MG63 (cell line): ENCODE results near the gene TMEM52B. TPM values are rescaled to one million over a fixed set of nuclear protein-coding genes. Genes with fewer than 3 reads are reported as not detected.
"Not testable (repeated sequence)": the region's sequence is repeated elsewhere in the genome, so short reads cannot be mapped to it uniquely, and the experiment has no call there.

Source experiments
- DNase-seq: peaks from one replicate; pipeline ENCODE4 v3.0.0-alpha.2; 2020
- H3K27me3 ChIP-seq: fragments of 250-450 bp; sonication (Bioruptor Pico); 2 replicates; pipeline ENCODE4 v1.5.1; 2020; ENCODE audit warnings: mild to moderate bottlenecking, moderate library complexity
- H3K36me3 ChIP-seq: fragments of 250-450 bp; sonication (Bioruptor Pico); 2 replicates; pipeline ENCODE4 v1.5.1; 2020; ENCODE audit warnings: mild to moderate bottlenecking, moderate library complexity
- H3K4me3 ChIP-seq: fragments of 250-450 bp; sonication (Bioruptor Pico); 2 replicates; pipeline ENCODE4 v1.5.1; 2020; ENCODE audit warnings: mild to moderate bottlenecking, moderate library complexity
- H3K9me3 ChIP-seq: fragments of 250-450 bp; sonication (Bioruptor Pico); 2 replicates; pipeline ENCODE4 v1.5.1; 2020; ENCODE audit warnings: mild to moderate bottlenecking, moderate library complexity
- total RNA-seq: library from RNA; depleted of rRNA; stranded (reverse); fragments of >200 nt; shearing (Covaris generic); gene quantifications from 2 replicates; pipeline ENCODE4 v1.2.3, GENCODE V29; 2014; ENCODE audit warnings: low replicate concordance

The TMEM52B gene
- total RNA-seq, 1 experiment from 2014 or later: not detected

DNA sequence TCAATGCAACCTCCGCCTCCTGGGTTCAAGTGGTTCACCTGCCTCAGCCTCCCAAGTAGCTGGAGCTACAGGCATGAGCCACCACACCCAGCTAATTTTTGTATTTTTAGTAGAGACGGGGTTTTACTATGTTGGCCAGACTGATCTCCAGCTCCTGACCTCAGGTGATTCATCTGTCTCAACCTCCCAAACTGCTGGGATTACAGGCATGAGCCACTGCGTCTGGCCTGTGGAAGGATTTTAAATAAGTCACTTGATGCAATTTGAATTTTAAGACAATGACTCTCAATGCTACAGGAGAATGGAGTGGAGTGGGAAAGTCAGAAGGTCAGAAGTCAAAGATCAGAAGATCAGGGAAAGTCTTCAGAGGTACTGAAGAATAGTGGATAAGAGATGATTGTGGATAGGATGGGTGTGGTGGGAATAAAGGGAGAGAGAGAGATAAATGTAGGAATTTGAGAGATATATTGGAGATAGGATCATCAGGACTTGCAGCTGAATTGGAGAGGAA, 15.4 kb downstream of the TMEM52B start:
- Histone ChIP-seq H3K9me3 (no peaks in the 10 kb centered on the region), H3K4me3 (no peak overlapping the region), H3K36me3 (no peaks in the 10 kb centered on the region), H3K27me3 (no peaks in the 10 kb centered on the region)
- peak; percentile 31 for DNase-seq

DNA sequence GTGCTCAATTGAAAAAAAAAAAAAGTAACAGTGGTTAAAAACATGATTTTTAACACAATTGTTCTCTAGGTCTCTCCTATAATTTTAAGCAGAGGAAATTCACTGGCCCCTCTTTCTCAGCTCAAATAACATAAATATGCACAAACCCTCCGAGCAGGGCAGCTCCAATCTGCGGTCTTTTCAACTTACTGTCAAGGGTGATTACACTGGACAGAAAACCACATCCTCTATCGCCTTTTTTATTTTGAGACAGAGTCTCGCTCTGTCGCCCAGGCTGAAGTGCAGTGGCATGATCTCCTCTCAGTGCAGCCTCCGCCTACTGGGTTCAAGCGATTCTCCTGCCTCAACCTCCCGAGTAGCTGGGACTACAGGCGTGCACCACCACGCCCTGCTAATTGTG, 17.4 kb downstream of the TMEM52B start:
- no peak overlapping the region for H3K4me3 ChIP-seq
- H3K36me3 ChIP-seq: no peaks in the 10 kb centered on the region
- H3K9me3 ChIP-seq: no peaks in the 10 kb centered on the region
- H3K27me3 ChIP-seq: no peaks in the 10 kb centered on the region
- no peak for DNase-seq

DNA sequence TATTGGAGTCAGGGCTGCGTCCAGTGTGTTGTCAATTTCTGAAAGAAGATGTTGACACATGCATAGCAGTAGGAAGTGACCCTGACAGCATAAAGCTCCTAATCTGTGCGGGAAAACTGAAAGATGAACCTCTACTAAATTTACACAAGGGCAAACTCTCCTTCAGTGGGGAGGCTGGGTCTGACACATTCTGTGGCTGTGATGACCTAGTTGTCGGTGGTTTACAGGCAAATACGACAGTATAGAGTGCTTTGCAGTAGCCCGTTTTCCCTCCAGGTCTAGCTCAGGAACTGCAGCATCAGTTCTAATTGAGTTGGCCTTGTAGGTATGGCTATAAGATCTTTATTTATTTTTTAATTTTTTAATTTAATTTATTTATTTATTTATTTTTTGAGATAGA, 19.0 kb downstream of the TMEM52B start:
- H3K9me3 ChIP-seq: no peaks in the 10 kb centered on the region
- no peak for DNase-seq

DNA sequence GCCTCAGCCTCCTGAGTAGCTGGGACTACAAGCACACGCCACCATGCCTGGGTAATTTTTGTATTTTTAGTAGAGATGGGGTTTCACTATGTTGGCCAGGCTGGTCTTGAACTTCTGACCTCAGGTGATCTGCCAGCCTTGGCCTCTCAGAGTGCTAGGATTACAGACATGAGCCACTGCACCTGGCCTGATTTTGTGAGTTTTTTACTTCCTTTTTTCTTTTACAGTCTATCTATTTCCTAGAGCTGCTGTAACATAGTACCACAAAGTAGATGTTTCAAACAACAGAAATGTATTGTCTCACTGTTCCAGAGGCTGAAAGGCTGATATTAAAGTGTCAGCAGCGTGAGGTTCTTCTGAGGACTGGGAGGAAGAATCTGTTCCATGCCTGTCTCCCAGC, 25.7 kb downstream of the TMEM52B start:
- not testable (repeated sequence) for H3K27me3 ChIP-seq, DNase-seq, H3K36me3 ChIP-seq, H3K9me3 ChIP-seq, H3K4me3 ChIP-seq

More for the DNA sequence above, 19.0 kb downstream of the TMEM52B start:
- Histone ChIP-seq H3K27me3 (no peaks in the 10 kb centered on the region), H3K36me3 (no peaks in the 10 kb centered on the region), H3K4me3 (no peak overlapping the region)

DNA sequence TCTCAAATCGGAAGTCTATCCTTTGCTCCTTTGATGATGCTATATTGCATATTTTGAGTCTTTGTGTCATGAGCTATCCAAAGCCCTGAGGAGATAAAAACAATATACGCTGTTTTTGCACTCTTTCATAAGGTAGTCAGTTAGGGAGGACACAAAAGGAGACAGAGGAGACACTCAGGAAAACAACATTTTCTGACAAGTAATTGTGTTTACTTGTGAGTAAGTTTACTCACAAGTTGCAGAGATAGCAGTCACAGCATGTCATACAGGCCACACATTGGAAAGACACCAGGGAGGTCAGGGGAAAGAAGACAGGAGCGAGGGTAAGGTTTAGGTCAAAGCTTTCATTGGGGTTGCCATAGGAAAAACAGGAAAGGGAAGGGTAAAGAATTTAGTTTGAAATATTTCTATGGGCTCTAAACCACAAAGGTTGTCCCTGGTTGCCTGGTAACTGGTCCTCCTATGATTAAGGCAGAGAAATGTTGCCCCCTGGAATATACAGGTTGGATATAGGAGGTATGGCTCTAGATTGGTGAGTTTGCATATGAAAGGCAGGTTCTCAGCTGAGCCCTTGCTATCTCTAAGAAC, 26.5 kb downstream of the TMEM52B start:
- Histone ChIP-seq H3K4me3 (no peak overlapping the region), H3K27me3 (no peaks in the 10 kb centered on the region), H3K9me3 (no peaks in the 10 kb centered on the region), H3K36me3 (no peaks in the 10 kb centered on the region)
- no peak for DNase-seq

DNA sequence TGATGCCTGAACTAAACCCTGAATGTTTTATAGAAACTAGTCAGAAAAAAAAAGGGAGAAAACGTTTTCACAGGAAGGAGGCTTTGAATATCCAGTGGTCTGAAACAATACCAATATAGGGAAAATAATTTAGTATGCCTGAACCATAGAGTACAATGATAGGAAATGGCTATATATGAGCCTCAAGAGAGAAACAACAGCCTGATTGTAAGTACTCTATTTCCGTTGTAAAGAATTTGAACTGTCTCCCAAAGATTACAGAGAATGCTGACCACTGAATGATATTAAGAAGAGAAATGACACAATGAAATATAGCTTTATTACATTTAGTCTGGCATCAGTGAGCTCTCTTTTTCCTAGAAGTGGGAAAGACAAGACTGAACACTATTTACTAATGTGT, 28.3 kb downstream of the TMEM52B start:
- Histone ChIP-seq H3K9me3 (no peaks in the 10 kb centered on the region), H3K4me3 (no peak overlapping the region), H3K36me3 (no peaks in the 10 kb centered on the region), H3K27me3 (no peaks in the 10 kb centered on the region)
- DNase-seq: no peak

DNA sequence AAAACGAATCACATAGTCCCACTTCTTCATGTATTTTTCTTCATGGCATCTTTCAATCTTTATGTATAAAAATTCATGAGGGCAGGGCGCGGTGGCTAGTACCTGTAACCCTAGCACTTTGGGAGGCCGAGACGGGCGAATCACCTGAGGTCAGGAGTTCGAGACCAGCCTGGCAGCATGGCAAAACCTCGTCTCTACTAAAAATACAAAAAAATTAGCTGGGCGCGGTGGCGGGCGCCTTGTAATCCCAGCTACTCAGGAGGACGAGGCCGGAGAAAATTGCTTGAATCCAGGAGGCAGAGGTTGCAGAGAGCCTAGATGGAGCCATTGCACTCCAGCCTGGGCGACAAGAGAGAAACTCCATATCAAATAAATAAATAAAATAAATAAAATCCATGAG, 31.4 kb downstream of the TMEM52B start:
- no peak for DNase-seq
- Histone ChIP-seq H3K4me3 (no peak overlapping the region), H3K36me3 (no peaks in the 10 kb centered on the region), H3K27me3 (no peaks in the 10 kb centered on the region), H3K9me3 (no peaks in the 10 kb centered on the region)

DNA sequence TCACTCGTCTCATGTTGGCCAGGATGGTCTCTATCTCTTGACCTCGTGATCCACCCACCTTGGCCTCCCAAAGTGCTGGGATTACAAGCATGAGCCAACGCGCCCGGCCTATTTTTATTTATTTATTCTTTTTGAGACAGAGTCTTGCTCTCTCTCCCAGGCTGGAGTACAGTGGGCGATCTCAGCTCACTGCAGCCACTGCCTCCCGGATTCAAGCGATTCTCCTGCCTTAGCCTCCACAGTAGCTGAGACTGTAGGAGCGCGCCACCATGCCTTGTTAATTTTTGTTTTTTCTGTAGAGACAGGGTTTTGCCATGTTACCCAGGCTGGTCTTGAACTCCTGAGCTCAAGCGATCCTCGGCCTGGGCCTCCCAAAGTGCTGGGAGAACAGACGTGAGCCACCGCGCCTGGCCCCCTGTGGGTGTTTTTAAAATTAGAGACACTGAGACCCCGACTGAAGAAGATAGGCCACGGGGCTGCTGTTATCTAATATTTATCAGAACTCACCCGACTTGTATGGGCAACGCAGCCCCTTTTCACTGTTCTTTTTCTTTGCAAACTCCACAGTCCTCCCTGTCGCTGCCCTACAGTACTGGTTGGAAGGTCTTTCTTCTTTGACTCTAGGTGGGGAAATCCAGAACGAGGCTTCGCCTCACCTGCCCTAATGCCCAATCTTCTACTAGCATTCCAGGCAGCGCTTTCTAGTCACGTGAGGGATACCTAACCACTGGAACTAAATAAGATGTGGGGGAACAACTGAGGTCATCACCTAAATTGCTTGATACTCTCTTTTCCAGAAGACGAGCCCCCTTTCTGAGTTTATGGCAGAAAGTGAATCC, 32.5 kb downstream of the TMEM52B start:
- Histone ChIP-seq H3K4me3 (no peak overlapping the region), H3K9me3 (no peaks in the 10 kb centered on the region), H3K36me3 (no peaks in the 10 kb centered on the region), H3K27me3 (no peaks in the 10 kb centered on the region)
- DNase-seq: peak; percentile 8

DNA sequence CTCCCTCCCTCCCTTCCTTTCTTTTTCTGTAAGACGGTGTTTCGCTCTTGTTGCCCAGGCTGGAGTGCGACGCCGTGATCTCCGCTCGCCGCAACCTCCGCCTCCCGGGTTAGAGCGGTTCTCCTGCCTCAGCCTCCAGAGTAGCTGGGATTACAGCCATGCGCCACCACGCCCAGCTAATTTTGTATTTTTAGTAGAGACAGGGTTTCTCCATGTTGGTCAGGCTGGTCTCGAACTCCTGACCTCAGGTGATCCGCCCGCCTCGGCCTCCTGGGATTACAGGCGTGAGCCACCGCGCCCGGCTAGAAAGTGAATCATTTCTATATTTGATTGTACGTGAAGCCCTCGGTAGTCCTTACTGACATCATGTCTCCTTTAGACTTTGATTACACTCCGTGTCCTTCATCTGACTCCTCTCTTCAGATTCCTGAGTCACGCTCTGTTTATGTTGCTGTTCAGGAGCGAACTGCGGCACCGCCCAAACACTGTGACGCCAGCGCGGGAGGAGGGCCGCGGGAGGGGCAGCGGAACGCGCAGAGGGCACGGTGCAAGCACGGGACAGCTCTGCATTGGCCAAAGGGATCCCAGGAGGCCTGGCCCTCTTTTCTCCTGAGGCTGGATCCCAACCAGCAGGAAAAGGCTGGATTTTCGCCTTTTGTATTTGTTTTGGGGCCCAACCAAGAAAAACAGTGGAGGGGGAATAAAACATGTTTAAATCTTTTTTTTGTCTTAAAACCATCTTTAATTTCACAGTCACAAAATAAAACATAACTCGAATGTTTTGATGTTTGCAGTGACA, 33.3 kb downstream of the TMEM52B start:
- H3K27me3 ChIP-seq: no peaks in the 10 kb centered on the region
- H3K36me3 ChIP-seq: no peaks in the 10 kb centered on the region; the same call in 1 of the 2 replicates
- peak overlapping the region; percentile 64 for H3K4me3 ChIP-seq
- DNase-seq: peak; percentile 98
- no peaks in the 10 kb centered on the region for H3K9me3 ChIP-seq

DNA sequence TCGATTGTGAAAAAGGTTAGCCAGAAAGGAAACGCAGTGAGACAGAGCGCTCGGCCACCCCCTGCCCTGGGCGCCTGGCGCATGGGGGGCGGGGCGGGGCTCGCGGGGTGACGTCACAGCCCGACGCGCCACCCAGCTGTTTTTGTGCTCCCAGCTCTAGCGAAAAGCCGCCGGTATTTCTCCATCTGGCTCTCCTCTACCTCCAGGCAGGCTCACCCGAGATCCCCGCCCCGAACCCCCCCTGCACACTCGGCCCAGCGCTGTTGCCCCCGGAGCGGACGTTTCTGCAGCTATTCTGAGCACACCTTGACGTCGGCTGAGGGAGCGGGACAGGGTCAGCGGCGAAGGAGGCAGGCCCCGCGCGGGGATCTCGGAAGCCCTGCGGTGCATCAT, 33.9 kb downstream of the TMEM52B start, which contains the start of gene GABARAPL1:
TSS of gene GABARAPL1 (plus strand) at position 139 of the 393 bp plus-strand sequence. CDS start at position 392, 253 bp downstream.
- DNase-seq: peak; percentile 66
- peak within 1 kb of the TSS; percentile 64 for H3K4me3 ChIP-seq
- H3K9me3 ChIP-seq: no peaks in the 10 kb centered on the region
- no peaks in the 10 kb centered on the region; the same call in 1 of the 2 replicates for H3K36me3 ChIP-seq
- no peaks in the 10 kb centered on the region for H3K27me3 ChIP-seq

DNA sequence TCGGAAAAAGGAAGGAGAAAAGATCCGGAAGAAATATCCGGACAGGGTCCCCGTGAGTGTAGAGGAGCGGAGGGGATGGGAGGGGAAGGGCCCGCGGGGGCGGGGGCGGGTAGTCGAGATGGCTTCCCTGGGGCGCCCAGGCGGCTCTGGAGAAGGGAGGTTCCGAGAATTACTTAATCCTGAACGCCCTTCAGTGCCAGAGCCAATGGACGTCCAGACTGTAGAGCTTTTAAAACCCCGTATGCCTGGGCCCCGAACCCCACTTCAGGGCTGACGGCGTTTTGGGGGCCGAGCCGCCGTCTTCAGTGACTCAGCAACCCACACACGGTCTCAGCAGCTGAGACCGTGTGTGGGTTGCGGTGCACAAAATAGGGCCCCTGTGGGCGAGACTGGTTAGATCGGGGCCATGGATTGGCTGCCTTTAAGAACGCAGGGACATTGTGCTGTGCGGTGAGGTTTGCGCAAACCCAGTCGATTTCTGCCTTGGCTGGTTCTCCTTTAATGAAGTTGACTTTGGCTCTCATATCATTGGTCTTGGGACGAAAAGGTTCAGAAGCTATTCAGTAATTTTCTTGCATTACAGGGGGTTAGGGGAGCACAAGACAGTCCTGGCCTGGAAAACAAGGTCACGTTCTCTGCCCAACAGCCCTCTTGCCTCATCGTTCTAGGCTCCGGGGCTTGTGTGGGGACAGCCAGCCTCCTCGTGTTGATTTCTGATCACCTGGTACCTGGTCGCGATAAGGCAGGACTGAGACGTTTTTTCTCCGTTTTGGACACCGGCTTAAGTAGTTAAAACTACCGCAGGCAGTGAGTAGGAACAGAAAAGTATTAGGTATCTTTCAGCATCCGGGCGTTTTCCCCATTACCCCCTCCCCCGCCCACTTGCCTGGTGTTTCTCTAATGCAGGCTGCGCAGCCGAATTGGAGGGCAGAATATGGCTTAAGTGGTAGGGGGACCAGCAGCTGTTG, 34.6 kb downstream of the TMEM52B start:
- Histone ChIP-seq H3K9me3 (no peaks in the 10 kb centered on the region), H3K4me3 (peak overlapping the region; percentile 64), H3K36me3 (no peaks in the 10 kb centered on the region; the same call in 1 of the 2 replicates), H3K27me3 (no peaks in the 10 kb centered on the region)
- DNase-seq: peak; percentile 60

DNA sequence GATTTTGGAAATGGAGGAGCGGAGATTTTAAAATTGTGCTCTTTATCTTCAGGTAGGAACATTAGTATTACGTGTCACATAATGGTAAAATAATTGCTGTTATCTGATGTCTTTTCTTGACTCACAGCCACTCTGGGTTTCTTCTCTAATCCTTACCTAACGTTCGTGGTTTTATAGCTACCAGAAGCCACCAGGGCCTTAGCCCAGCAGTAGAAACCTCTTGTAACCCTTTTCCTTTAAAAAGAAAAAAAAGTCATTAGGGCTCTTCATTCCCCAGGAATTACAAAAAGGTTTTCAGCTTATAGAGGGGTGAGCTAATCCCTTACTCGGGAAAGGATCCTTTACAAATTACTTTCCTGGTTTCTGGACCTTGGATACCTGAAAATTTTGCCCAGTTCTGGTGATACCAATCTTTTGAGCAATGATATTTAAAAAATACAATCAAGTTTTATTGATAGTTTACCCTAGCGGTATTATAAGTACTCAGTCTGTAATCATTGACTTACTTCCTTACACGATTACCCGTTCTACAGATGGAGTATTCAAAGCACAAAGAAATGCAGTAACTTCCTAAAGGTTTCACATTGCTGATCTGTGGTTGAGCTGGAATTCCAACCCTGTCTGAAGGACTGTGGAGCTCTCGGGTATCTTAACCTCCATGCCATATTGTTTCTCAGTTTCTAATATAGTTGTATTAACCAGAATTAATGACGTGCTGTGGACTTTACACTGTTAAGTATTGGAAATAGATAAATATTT, 35.5 kb downstream of the TMEM52B start:
- H3K27me3 ChIP-seq: no peaks in the 10 kb centered on the region
- H3K4me3 ChIP-seq: peak overlapping the region; percentile 64
- no peak for DNase-seq
- H3K9me3 ChIP-seq: no peaks in the 10 kb centered on the region
- no peaks in the 10 kb centered on the region; the same call in 1 of the 2 replicates for H3K36me3 ChIP-seq

DNA sequence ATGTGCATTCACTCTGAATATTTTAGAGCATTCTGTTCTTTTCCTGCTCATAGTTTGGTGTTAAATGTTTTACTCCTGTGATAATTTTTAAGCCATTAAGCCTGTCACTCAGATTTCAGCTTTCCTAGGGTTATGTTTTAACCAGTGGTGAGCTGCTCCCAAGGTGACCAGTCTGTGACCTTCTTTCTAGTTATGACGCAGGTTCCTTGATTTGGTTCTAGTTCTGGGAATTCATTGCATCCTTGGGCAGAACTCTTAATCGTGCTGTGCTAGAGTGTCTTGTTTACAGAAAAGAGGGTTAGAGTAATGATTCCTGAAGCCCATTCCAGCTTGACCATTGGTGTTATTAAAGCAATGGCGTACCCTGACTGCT, 36.0 kb downstream of the TMEM52B start:
- DNase-seq: no peak
- no peaks in the 10 kb centered on the region for H3K27me3 ChIP-seq
- H3K36me3 ChIP-seq: no peaks in the 10 kb centered on the region; the same call in 1 of the 2 replicates
- no peaks in the 10 kb centered on the region for H3K9me3 ChIP-seq
- no peak overlapping the region for H3K4me3 ChIP-seq

DNA sequence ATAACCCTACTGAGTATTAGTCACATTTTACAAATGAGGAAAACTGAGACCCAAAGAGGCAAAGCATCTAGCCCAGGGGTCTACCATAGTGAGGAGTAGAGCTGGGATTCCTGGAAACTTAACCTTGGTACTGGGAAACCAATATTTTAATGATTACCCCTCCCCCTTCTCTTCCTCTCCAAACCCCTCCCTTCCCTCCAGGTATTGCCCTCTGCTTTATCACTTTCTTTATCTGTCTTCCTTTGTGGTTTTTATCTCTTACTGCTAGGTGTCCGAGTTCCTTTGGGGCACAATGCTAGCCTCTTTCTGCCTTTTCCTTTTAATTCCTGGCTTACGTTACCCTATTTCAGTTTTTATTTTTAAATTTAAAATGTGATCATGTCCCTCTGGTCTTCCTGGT, 36.6 kb downstream of the TMEM52B start:
- no peaks in the 10 kb centered on the region; the same call in 1 of the 2 replicates for H3K36me3 ChIP-seq
- H3K9me3 ChIP-seq: no peaks in the 10 kb centered on the region
- DNase-seq: no peak
- H3K27me3 ChIP-seq: no peaks in the 10 kb centered on the region
- H3K4me3 ChIP-seq: no peak overlapping the region

DNA sequence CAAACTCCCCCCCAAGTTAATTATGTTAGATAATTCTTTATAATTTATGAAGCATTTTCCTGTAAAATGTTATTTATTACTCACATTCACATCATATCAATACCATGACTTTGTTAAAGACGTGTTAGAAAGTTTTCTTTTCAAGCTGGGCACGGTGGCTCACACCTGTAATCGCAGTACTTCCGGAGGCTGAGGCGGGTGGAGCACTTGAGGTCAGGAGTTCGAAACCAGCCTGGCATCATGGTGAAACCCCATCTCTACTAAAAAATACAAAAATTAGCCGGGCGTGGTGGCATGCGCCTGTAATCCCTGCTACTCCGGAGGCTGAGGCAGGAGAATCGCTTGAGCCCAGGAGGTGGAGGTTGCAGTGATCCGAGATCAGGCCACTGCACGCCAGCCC, 37.1 kb downstream of the TMEM52B start:
- not testable (repeated sequence) for H3K36me3 ChIP-seq, DNase-seq, H3K9me3 ChIP-seq, H3K4me3 ChIP-seq, H3K27me3 ChIP-seq
